HG02981 (cell line): ENCODE results near the gene NAT10.

Source experiments
- ATAC-seq: cut with Tn5 transposase; IDR thresholded peaks from one replicate; pipeline ENCODE4 v1.9.1; 2021; ENCODE audit warnings: mild to moderate bottlenecking, moderate library complexity; ENCODE audit not compliant: unreplicated experiment

NAT10 gene

GRCh38 chr11:34148504-34149165 is 43.2 kb downstream of the NAT10 start:
- ATAC-seq = no peak

- ATAC-seq = no peak
Measured at GRCh38 chr11:34149274-34149673, 43.8 kb downstream of the NAT10 start.

- no peak for ATAC-seq
Measured at GRCh38 chr11:34149786-34150185, 44.4 kb downstream of the NAT10 start.

GRCh38 chr11:34150494-34151151 is 45.2 kb downstream of the NAT10 start:
- ATAC-seq = no peak

- no peak for ATAC-seq
Measured at GRCh38 chr11:34151166-34151565, 45.7 kb downstream of the NAT10 start.

GRCh38 chr11:34151916-34152845 is 46.8 kb downstream of the NAT10 start:
- ATAC-seq = no peak

GRCh38 chr11:34154059-34154875 is 48.8 kb downstream of the NAT10 start:
- peak; percentile 74 for ATAC-seq

GRCh38 chr11:34155057-34155756 is 49.8 kb downstream of the NAT10 start:
- ATAC-seq = no peak

- no peak for ATAC-seq
Measured at GRCh38 chr11:34155757-34156062, 50.3 kb downstream of the NAT10 start.

- no peak for ATAC-seq
Measured at GRCh38 chr11:34157163-34157562, 51.7 kb downstream of the NAT10 start.

GRCh38 chr11:34158661-34159060 is 53.2 kb downstream of the NAT10 start:
- ATAC-seq = no peak

- no peak for ATAC-seq
Measured at GRCh38 chr11:34160049-34160721, 54.8 kb downstream of the NAT10 start.

GRCh38 chr11:34160791-34161190 is 55.4 kb downstream of the NAT10 start:
- no peak for ATAC-seq

- no peak for ATAC-seq
Measured at GRCh38 chr11:34161361-34161760, 55.9 kb downstream of the NAT10 start.

- ATAC-seq = no peak
Measured at GRCh38 chr11:34161812-34162492, 56.5 kb downstream of the NAT10 start.

GRCh38 chr11:34162493-34162820 is 57.0 kb downstream of the NAT10 start:
- no peak for ATAC-seq

- ATAC-seq = no peak
Measured at GRCh38 chr11:34162856-34163255, 57.4 kb downstream of the NAT10 start.

- ATAC-seq = no peak
Measured at GRCh38 chr11:34165121-34165520, 59.7 kb downstream of the NAT10 start.

GRCh38 chr11:34165786-34166555 is 60.5 kb downstream of the NAT10 start:
- ATAC-seq = no peak
